ENCODE measurements around the gene ANKRD1. TPM values are rescaled to one million over a fixed set of nuclear protein-coding genes. Genes with fewer than 3 reads are reported as not detected.
"Not testable (repeated sequence)": the region's sequence is repeated elsewhere in the genome, so short reads cannot be mapped to it uniquely, and the experiment has no call there.

The ANKRD1 gene
- polyA plus RNA-seq (ENCODE audit: insufficient read length in 4 of 4) = 1 to 10 TPM in 2 of 4 donors, under 1 TPM in 2; 0.45 to 1.2 (median 0.88) TPM

DNA sequence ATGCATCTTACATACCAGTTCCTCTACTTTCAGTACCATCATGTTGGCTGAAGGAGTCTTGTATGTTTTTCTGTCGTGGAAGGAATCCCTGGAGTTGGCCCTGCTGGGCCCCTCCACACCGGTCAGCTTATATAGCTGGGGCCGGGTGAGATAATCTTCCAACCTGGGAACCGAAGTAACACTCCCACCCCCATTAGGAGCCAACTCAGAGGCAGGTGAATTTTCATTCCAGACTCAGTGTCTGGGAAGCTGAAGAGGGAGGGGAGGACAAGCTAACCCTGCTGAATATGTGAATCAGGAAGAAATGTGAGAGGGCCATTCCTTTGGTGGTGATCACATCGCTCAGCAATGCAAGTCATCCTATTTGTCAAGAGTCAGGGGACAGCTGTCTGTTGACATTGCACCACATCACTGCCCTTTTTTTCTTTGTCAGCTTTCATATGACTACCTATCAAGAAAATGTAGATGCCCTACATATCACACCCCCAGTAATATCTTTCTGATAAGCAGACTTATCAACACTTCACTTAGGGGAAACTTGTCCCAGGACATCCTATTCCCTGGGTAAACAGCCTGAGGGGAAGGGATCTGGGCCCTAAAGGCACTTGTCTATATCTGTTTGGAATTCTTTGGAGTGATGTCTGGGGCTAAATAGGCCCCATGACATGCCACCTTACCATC, at the start of gene ANKRD1:
Gene ANKRD1 (minus strand): TSS at position 102 of the 681 bp plus-strand sequence. CDS start 60 bp downstream, at position 42.
- peak in 1 of 4 donors; percentile 17 for DNase-seq (ENCODE audit: low read depth in 4 of 4, low spot score in 3 of 4)

DNA sequence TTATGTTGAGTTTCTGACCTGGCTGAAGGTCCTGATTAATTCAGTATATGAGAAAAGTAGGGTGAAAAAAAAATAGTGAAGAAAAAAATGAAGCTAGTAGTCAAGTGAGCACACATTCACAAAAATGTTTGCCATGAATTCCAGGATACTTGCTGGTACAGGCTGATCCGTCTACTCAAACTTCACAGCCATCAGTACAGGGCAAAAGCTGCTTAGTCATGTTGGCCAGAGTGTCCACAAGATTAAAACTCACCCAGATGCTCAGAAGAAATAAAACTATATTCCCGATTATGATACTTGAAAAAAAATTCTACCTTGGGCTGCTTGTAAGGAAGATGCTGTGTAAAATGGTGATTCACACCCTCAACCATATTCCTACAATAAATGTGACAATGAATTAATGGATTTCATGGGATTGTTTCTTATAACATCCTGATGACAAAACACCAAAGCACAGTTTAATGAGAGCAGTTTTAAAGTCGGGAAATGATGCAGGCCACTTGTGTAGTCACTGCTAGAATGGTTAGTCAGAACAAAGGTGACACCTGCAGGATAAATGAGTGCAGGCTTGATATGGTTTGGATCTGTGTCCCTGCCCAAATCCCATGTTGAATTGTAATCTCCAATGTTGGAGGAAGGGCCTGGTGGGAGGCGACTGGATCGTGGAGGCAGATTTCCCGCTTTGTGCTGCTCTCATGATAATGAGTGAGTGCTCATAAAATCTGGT, 49.2 kb upstream of the ANKRD1 start:
- no peak for DNase-seq (ENCODE audit: low read depth in 4 of 4, low spot score in 3 of 4)

DNA sequence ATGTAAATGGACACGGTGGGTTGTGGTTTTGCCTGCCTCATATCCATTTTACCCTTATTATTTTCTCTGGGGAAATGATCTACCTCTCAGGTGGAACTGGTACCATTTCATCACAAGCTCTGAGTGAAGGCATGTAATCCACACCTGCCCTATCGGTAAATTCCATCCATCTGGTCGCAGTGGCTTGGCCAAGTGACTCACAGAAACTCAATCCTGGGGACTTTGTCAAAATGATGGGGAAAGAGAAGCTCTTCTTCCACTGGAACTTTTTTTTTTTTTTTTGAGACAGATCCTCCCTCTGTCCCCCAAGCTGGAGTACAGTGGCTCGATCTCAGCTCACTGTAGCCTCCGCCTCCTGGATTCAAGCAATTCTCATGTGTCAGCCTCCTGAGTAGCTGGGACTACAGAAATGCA, 48.2 kb upstream of the ANKRD1 start:
- no peak for DNase-seq (ENCODE audit: low read depth in 4 of 4, low spot score in 3 of 4)

DNA sequence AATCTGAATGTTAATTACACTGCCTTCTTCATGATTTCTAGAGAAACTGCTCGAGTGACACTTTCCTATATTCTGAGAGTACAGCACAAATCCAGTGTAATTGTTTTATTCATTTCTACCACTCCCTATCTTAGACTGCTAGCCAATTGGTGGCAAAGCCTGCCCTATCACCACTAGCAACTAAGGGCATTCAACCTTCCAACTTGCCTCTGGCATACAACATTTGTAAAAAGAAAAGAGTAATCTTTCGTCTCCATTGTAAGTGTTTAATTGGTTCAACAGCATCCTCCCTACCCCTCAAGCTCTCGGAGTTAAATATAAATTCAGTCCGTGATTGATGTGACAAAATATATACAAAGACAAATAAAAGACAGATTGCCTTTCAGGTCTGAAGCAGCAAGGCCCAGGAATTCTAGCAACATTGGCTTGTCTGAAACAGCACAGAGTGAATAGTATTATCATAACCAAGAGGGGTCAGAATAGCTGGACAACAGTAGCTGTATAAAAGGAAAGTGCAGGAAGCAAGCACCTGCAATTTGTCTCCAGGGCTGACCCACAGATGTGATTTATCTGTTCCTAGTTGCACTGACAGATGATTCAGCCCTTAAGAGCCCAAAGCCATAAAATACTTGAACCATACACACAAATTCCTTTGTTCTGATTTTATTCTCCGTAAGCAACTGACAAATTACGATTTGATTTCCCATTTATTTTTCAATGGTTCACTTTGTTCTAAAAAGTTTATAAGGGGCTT, 47.6 kb upstream of the ANKRD1 start:
- DNase-seq (ENCODE audit: low read depth in 4 of 4, low spot score in 3 of 4) = peak in 2 of 4 donors; percentile 20 to 30

DNA sequence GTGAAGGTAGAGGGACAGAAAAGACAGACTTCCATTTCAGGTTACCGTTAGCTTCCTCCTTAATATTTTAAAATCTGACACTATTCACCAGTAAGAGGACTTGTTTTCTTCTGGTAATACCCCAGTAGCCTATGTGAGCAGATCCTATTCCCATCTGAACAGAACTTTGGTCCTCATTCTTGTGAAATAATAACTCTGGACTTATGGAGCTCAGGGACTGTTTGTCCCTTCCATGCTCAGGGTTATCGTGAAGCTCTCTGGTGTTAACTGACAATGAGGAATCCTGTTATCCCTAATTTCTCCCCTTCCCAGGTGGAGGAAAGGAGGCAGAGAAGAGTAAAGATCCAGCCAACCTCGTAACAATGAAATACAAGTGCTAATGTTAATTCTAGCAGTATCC, 47.0 kb upstream of the ANKRD1 start:
- DNase-seq (ENCODE audit: low read depth in 4 of 4, low spot score in 3 of 4) = no peak

DNA sequence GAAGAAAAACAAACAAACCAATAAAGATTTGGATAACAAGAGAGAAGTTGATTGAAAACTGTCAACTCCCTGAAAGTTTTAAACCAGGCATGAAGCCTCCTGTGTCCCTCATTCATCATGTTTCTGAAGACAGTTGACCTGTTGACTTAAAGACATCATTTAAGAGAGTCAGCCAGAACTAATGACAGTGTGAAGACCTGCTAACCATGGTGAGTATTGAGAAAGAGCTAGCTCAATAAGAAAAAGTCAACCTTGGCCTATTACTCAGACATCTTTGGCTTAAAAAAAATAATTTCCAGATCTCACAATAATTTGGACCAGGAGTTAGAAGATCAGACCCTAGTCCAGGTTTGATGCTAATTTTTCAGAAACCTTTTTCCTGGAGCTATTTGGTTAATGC, 45.3 kb upstream of the ANKRD1 start:
- DNase-seq (ENCODE audit: low read depth in 4 of 4, low spot score in 3 of 4) = no peak

DNA sequence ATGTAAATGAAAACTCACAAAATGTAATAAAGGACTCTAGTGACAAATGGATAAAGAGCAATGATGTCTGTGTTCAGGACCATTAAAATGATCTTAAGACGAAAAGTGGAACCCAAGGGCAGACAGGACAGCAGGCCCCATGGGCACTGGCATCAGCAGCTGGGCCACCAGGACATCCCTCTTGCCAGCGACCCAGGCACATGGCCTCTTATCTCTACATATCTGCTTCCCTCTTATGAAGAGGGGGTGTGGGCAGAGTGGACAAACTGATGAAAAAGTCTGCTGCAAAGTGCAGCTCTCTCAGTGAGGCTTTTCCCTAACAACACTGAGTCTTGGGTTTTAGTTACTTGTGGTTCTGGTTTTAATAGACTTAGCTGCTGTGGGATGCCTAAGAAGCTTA, 44.8 kb upstream of the ANKRD1 start:
- no peak for DNase-seq (ENCODE audit: low read depth in 4 of 4, low spot score in 3 of 4)

DNA sequence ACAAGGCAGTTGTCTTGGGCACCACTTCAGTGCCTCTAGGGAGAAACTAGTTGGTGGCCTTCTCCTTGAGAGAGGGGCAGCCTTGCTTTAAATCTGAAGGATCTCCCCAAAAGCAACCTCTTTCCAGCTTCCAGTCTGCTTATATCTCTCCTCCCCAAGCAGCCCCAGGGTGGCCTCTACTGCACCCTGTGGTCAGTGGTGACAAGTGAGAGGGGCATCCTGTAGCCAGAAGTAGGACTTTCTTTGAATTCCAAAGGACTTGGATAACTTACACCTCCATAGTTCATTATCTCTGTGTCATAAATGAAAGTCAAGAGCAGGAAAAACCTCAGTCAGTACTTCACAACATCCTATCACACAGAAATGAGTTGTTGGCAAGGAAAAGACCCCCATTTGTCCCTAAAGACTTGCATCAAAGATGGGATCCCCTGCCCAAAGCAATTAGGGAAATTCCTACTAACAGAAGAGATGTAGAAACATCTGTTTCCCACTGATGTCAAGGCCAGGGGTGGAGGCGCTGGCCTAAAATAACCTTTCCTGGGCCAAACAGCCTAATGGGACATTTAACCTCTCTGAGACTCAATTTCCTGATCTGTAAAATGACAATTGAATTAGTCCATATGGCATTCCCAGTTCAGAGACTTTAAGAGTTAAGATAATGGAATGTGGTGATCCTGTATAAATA, 44.0 kb upstream of the ANKRD1 start:
- peak in 2 of 4 donors; percentile 20 to 23 for DNase-seq (ENCODE audit: low read depth in 4 of 4, low spot score in 3 of 4)

DNA sequence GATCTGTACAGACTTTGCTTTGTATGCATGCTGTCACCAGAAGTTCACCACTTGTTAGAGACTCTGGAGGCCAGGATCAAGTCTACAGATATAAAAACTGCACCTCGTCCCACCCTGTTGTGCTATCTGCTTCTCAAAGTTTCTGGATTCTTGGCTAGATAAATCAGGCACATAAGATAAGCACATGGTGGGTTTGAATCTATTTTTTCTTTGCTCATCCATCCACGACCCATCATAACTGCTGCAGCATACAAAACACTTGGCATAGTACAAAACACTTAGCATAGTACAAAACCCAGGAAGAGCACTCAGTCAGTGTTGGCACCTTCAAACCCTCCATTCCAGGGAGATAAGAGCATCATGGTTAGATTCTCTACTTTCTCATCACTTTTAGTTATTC, 42.4 kb upstream of the ANKRD1 start:
- no peak for DNase-seq (ENCODE audit: low read depth in 4 of 4, low spot score in 3 of 4)

DNA sequence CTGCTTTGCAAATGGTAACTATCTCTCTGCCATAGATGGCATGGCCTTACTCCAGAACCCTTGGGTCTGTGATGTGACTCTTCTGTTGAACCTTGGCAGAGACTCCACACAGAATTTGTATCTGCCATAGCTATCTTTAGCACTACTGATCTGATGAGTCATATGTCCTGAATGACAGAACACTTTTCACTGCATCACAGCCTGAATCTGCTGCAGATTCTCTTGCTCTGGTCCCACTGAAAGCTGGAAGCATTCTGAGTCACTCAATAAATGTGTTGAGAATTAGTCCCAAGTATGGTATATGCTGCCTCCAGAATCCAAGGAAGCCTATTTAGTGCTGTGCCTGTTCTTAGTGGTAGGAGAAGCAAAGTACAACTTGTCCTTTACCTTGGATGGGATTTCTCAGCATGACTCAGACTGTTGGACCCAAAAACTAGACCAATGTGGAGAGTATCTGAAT, 39.5 kb upstream of the ANKRD1 start:
- DNase-seq (ENCODE audit: low read depth in 4 of 4, low spot score in 3 of 4) = no peak

DNA sequence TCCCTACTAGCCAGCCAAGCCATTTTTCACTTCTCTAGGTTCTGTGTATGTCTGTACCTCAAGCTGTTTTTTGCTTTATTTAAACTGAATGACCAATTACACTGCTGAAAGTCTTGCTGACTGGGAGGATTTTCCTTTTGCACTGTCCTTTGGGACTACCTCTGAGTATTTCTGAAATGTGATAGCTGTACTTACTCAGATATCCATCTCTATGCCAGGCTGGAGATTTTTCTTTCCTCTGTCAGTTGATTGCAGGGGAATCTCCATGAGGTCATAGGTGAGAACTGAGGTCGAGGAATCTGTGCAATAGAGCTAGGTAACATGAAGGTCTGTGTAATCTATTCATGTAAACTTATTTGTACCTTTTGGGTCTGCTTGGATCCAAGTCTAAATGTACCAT, 38.9 kb upstream of the ANKRD1 start:
- no peak for DNase-seq (ENCODE audit: low read depth in 4 of 4, low spot score in 3 of 4)

DNA sequence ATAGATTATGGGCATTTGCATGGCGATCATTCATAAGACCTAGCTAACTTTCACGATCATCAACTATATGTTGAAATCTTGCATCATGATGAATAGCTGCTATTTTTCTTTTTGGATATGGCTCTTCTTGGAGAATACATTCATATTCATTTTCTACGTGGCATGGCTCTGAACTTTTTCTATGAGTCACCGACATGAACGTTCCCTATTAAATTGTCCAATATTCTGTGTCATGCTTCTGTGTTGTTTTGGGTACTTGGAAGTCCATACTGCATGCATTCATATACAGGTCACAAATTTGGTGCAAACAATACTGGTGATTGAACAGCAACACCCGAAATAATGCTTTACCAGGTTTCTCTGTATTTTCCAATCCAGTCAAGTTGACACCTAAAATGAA, 37.9 kb upstream of the ANKRD1 start:
- DNase-seq (ENCODE audit: low read depth in 4 of 4, low spot score in 3 of 4) = no peak

DNA sequence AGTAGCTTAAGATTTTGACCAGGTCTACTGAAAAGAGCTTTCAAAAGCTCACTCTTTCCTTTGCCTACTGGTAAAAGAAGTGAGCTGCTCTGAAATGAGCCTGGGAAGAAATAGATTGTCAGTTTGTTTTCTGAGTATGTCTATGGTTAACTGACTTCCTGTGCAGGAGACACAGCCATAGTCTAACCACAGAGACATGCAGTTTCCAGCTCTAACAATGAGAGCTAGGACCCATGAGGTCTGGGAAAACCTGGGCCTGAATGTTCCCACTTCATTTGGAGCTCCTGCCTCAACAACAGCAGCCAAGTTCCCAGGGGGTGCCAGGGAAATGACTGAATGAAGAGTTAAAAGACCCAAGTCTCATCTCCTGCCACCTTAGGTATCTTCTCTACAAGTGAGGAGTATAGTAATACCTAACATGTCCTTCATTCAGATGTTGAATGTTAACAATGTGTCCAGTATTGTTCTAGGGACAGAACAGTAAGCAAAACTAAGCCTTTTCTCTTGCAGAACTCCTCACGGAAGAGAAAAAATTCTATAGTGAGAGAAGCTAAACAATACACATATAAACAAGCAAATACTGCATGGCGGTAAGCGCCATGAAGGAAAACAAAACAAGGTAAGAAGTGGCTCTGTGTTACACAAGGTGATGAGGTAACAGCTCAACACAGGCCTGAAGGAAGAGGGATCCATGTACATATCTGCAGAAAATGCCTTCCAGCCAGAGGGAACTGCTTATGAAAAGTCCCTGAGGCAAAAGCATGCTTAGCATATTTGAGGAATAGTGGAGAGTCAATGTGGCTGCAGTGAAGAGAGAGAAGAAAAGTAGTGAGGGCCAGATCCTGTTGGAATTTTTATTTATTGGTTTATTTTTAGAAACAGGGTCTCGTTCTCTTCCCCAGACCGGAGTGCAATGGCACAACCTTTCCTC, 26.4 kb upstream of the ANKRD1 start:
- DNase-seq (ENCODE audit: low read depth in 4 of 4, low spot score in 3 of 4) = no peak

DNA sequence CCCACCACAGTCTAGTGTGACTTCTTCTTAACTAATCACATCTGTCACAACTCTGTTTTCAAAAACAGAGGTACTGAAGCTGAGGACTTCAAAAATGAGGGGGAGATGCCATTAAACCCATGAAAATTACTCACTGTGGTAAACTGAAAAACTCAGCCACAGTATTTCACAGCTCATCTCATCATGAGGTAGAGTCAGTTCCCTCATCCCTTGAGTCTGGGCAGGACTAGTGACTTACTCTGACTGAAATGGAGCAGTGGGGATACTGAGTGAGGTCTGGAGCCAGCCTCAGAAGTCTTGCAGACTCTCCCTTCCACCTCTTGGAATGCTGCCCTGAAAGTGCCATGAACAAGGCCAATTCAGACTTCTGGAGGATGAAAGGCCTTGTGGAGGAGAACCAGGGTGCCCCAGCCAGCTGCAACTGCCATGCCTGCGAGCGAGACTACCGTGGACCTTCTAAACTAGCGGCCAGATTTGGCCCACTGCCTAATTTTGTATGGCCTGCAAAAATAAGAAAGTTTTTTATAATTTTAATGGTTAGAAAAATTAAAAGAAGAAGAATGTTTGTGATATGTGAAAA, 24.7 kb upstream of the ANKRD1 start:
- no peak for DNase-seq (ENCODE audit: low read depth in 4 of 4, low spot score in 3 of 4)

DNA sequence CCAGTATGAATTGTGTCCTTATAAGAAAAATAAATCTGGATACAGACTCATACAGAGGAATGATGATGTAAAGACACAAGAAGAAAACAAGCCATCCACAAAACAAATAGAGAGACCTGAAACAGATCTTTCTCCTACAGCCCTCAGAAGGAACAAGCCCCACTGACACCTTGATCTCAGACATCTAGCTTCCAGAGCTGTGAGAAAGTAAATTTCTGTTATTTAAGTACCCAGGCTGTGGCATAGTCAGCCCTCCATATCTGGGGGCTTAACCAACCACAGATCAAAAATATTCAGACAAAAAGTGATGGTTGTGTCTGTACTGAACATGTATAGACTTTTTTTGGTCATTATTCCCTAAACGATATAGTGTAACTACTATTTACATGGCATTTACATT, 23.9 kb upstream of the ANKRD1 start:
- no peak for DNase-seq (ENCODE audit: low read depth in 4 of 4, low spot score in 3 of 4)

DNA sequence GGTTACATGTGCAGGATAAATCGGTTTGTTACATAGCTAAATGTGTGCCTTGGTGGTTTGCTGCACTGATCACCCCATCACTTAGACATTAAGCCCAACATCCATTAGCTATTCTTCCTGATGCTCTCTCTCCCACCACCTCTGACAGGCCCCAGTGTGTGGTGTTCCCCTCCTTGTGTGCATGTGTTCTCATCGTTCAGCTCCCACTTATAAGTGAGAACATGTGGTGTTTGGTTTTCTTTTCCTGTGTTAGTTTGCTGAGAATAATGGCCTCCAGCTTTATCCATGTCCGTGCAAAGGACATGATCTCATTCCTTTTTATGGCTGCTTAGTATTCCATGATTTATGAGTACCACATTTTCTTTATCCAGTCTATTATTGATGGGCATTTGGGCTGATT, 22.1 kb upstream of the ANKRD1 start:
- DNase-seq (ENCODE audit: low read depth in 4 of 4, low spot score in 3 of 4) = not testable (repeated sequence)

DNA sequence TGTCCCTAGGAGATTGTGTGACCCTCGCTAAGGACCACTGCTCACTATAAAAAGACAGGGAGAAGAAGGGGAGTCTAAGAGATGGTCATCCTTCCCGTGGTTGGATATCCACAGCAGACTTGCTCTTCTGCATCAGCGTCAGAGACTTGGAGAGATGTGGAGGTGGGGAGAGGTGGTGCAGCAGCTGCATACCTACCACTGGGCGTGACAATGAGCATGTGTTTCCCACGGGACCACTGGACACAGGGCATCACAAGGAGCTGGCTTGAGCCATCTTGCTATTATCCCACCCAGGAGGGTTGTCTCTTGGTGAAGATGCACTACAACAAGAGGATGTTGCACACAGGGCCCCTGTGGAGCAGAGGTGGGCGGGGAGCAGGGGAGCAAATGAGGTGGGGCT, 18.8 kb upstream of the ANKRD1 start:
- no peak for DNase-seq (ENCODE audit: low read depth in 4 of 4, low spot score in 3 of 4)

DNA sequence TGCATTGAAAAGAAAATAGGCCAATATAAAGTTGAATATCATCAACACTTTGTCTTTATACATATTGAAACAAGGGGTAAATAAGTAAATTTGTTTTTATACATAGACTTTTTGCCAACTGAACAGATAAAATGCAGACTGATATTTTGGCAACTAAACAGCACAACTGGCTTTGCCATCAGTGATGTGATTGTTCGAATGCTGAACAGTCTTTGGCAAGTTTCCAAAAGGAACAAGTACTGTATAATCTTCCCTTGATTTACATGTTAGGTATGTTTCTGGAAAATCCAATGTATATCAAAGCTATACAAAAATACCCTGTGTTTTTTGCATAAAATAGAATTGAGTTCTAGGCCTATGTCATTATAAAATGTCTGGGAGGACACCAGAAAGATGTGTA, 18.2 kb upstream of the ANKRD1 start:
- no peak for DNase-seq (ENCODE audit: low read depth in 4 of 4, low spot score in 3 of 4)

DNA sequence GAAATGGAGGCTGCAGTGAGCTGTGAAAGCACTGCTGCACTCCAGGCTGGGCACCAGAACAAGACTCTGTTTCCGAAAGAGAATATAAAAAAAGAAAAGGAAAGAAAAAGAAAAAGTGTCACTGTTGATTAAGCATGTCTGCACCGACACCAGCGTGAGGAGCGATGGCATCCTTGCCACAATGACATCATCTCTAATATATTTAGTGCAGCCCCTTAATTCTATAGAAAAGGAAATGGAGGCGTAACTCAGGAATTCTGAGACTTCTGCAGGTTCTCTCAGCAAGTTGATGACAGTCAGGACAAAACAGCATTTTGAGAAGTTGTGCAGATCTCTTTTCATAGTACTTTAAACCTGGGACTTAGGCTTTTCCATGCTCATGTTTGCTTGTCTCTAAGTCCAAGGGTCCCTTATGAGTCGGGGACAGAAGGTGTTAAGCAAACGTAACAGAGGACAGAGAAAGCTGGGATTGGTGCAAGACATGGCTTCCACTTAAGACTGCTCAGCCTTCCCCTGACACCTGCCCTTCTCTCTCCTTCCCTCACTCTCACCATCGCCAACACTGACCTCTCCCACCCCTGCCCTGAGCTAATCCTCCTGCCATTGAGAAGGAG, 16.9 kb upstream of the ANKRD1 start:
- no peak for DNase-seq (ENCODE audit: low read depth in 4 of 4, low spot score in 3 of 4)
